ENCODE results near the gene CD180.

DNA sequence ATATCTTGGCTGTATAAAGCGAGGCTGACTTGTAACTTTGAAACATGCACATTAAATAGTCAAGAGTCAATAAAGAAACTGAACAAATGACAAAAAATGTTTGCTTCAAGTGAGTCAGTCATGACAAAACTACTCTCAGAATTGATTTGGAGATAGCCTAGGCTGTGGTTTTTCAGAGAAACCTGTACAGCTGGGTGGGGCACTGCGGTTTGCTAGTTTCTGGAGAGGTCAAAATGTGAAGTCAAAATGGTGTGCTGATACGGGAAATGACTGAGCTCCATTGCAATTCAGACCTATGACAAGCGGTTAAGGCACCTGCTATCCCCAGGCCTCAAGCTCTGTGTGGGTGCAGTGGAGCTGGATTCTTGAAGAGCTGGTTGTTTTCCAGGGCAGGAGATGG lies 10.3 kb upstream of the CD180 start:
- TF ChIP-seq, protein P1, sequence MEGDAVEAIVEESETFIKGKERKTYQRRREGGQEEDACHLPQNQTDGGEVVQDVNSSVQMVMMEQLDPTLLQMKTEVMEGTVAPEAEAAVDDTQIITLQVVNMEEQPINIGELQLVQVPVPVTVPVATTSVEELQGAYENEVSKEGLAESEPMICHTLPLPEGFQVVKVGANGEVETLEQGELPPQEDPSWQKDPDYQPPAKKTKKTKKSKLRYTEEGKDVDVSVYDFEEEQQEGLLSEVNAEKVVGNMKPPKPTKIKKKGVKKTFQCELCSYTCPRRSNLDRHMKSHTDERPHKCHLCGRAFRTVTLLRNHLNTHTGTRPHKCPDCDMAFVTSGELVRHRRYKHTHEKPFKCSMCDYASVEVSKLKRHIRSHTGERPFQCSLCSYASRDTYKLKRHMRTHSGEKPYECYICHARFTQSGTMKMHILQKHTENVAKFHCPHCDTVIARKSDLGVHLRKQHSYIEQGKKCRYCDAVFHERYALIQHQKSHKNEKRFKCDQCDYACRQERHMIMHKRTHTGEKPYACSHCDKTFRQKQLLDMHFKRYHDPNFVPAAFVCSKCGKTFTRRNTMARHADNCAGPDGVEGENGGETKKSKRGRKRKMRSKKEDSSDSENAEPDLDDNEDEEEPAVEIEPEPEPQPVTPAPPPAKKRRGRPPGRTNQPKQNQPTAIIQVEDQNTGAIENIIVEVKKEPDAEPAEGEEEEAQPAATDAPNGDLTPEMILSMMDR (IDR thresholded peaks at IDR 0.05) = no peak
- TF ChIP-seq POLR2A (IDR thresholded peaks at IDR 0.05) = no peak

Data from heart left ventricle (tissue), 13 donors.